WTC11 (cell line): ENCODE results near the gene MTHFS. TPM values are rescaled to one million over a fixed set of nuclear protein-coding genes. Genes with fewer than 3 reads are reported as not detected.

Source experiments
- ATAC-seq: fragments of 200-7000 bp; cut with Tn5 transposase; 2 replicates; pipeline ENCODE4 v1.10.0; 2021; ENCODE audit warnings: mild to moderate bottlenecking, moderate library complexity
- CTCF ChIA-PET: fragments of 300-600 bp; sonication (Branson Sonifier 250); formaldehyde crosslinking; loops from one replicate; lab custom pipeline; 2021; ENCODE audit warnings: antibody characterized with exemption; lab: Charles Lee
- POLR2A ChIA-PET: fragments of 350-600 bp; sonication (Branson Sonifier 250); formaldehyde crosslinking; loops from one replicate; lab custom pipeline; 2021; ENCODE audit warnings: antibody characterized with exemption; lab: Charles Lee
- DNase-seq: peaks from one replicate; pipeline ENCODE4 v3.0.0; 2021; ENCODE audit warnings: low spot score
- H3K27ac Mint-ChIP-seq: 2 replicates; pipeline ENCODE4 v1.8.0; 2021; ENCODE audit warnings: mixed read lengths
- H3K27me3 Mint-ChIP-seq: 2 replicates; pipeline ENCODE4 v1.8.0; 2021; ENCODE audit warnings: low read depth, mild to moderate bottlenecking, moderate library complexity, mixed read lengths
- H3K36me3 Mint-ChIP-seq: 2 replicates; pipeline ENCODE4 v1.8.0; 2021; ENCODE audit warnings: mixed read lengths
- H3K4me1 Mint-ChIP-seq: 2 replicates; pipeline ENCODE4 v1.8.0; 2022; ENCODE audit warnings: mixed read lengths
- H3K4me3 Mint-ChIP-seq: 2 replicates; pipeline ENCODE4 v1.8.0; 2021; ENCODE audit warnings: mild to moderate bottlenecking, moderate library complexity, mixed read lengths
- H3K9me3 Mint-ChIP-seq: 2 replicates; pipeline ENCODE4 v1.8.0; 2021; ENCODE audit warnings: mixed read lengths
- CREB1 ChIP-seq: sonication (generic); formaldehyde crosslinking; IDR thresholded peaks from 2 replicates; pipeline ENCODE4 v1.8.0; 2023; ENCODE audit warnings: mild to moderate bottlenecking, missing genetic modification reagents
- ETV6 ChIP-seq: sonication (generic); formaldehyde crosslinking; IDR thresholded peaks from 2 replicates; pipeline ENCODE4 v1.8.1; 2022; ENCODE audit warnings: mild to moderate bottlenecking, missing genetic modification reagents
- MAX ChIP-seq: sonication (generic); formaldehyde crosslinking; IDR thresholded peaks from 2 replicates; pipeline ENCODE4 v1.8.0; 2022; ENCODE audit warnings: mild to moderate bottlenecking, missing genetic modification reagents
- NFYB ChIP-seq: sonication (generic); formaldehyde crosslinking; conservative IDR thresholded peaks from 2 replicates; pipeline ENCODE4 v1.8.0; 2022; ENCODE audit warnings: low read depth, missing genetic modification reagents
- ZBTB43 ChIP-seq: sonication (generic); formaldehyde crosslinking; IDR thresholded peaks from 2 replicates; pipeline ENCODE4 v1.8.1; 2023; ENCODE audit warnings: mild to moderate bottlenecking, missing genetic modification reagents
- ZNF263 ChIP-seq: sonication (generic); formaldehyde crosslinking; IDR thresholded peaks from 2 replicates; pipeline ENCODE4 v1.8.1; 2022; ENCODE audit warnings: low read depth, mild to moderate bottlenecking, moderate library complexity, missing genetic modification reagents
- ZNF396 ChIP-seq: fragments of 250-450 bp; sonication (Bioruptor Pico); IDR thresholded peaks from 2 replicates; pipeline ENCODE4 v1.8.0; 2021; ENCODE audit warnings: mild to moderate bottlenecking, moderate library complexity, borderline replicate concordance
- total RNA-seq: library from RNA; stranded (reverse); gene quantifications from 3 replicates; pipeline ENCODE4 v1.2.3, GENCODE V29; 2021
- TF ChIP-seq, protein P1 (sequence below): sonication (generic); formaldehyde crosslinking; IDR thresholded peaks from 2 replicates; pipeline ENCODE4 v1.8.1; 2022; ENCODE audit warnings: low read depth, missing genetic modification reagents, borderline replicate concordance
- TF ChIP-seq, protein P2 (sequence below): fragments of 250-450 bp; sonication (Bioruptor Pico); IDR thresholded peaks from 2 replicates; pipeline ENCODE4 v1.9.0; 2021; ENCODE audit warnings: mild to moderate bottlenecking, borderline replicate concordance
- TF ChIP-seq, protein P3 (sequence below): fragments of 200-600 bp; IDR thresholded peaks from 2 replicates; pipeline ENCODE4 v1.8.0; 2022; ENCODE audit warnings: antibody characterized with exemption

The MTHFS gene
- total RNA-seq, 1 experiment from 2014 or later: 24.8 TPM

DNA sequence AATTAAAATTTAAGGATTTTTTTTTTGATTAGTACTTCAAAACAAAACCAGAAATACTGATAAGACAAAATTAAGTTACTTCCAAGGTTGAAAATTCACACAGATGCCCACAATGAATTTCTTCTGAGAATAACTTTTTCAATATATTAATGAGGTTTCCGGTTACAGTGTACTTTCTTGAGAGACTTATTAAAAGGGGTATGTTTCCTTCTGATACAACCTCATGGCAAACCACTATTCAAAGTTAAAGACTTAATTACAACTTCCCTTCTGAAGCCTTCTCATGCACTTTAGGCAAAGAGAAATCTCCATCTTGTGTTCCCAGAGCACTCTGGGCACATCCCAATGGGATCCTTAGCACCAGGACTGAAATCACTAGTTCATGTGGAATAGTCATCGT, 36.2 kb downstream of the MTHFS start (continued):
- TF ChIP-seq, protein P1, sequence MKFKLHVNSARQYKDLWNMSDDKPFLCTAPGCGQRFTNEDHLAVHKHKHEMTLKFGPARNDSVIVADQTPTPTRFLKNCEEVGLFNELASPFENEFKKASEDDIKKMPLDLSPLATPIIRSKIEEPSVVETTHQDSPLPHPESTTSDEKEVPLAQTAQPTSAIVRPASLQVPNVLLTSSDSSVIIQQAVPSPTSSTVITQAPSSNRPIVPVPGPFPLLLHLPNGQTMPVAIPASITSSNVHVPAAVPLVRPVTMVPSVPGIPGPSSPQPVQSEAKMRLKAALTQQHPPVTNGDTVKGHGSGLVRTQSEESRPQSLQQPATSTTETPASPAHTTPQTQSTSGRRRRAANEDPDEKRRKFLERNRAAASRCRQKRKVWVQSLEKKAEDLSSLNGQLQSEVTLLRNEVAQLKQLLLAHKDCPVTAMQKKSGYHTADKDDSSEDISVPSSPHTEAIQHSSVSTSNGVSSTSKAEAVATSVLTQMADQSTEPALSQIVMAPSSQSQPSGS (CRISPR knock-in tag): no peak
- TF ChIP-seq ZNF396 (CRISPR knock-in tag) (no peak), CREB1 (CRISPR knock-in tag) (no peak), ZBTB43 (no peak)
- TF ChIP-seq, protein P2, sequence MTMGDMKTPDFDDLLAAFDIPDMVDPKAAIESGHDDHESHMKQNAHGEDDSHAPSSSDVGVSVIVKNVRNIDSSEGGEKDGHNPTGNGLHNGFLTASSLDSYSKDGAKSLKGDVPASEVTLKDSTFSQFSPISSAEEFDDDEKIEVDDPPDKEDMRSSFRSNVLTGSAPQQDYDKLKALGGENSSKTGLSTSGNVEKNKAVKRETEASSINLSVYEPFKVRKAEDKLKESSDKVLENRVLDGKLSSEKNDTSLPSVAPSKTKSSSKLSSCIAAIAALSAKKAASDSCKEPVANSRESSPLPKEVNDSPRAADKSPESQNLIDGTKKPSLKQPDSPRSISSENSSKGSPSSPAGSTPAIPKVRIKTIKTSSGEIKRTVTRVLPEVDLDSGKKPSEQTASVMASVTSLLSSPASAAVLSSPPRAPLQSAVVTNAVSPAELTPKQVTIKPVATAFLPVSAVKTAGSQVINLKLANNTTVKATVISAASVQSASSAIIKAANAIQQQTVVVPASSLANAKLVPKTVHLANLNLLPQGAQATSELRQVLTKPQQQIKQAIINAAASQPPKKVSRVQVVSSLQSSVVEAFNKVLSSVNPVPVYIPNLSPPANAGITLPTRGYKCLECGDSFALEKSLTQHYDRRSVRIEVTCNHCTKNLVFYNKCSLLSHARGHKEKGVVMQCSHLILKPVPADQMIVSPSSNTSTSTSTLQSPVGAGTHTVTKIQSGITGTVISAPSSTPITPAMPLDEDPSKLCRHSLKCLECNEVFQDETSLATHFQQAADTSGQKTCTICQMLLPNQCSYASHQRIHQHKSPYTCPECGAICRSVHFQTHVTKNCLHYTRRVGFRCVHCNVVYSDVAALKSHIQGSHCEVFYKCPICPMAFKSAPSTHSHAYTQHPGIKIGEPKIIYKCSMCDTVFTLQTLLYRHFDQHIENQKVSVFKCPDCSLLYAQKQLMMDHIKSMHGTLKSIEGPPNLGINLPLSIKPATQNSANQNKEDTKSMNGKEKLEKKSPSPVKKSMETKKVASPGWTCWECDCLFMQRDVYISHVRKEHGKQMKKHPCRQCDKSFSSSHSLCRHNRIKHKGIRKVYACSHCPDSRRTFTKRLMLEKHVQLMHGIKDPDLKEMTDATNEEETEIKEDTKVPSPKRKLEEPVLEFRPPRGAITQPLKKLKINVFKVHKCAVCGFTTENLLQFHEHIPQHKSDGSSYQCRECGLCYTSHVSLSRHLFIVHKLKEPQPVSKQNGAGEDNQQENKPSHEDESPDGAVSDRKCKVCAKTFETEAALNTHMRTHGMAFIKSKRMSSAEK (CRISPR knock-in tag): no peak

DNA sequence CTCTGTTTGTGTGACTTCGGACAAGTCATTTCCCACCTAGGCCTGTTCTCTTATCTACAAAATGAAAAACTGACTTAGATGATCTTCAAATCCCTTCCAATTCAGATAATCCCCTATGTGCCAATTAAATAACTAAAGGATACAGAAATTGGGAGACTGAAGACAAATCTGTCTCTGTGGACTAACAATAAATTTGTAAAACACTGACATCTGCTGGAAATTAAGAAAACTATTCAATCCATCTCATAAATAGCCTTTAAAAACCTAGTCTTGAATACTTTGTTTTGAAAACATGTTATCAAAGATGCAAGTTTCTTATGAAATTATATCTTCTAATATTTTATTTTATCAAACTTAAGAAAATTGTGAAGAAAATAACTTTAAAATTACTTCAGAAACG, 38.3 kb downstream of the MTHFS start:
- no peak for ATAC-seq
- TF ChIP-seq ZNF263 (CRISPR knock-in tag) (no peak), ETV6 (CRISPR knock-in tag) (no peak)
- TF ChIP-seq, all 79 proteins: peak for 0
- Mint-ChIP-seq H3K9me3 (no peaks in the 10 kb centered on the region), H3K27ac (no peak overlapping the region), H3K36me3 (peaks cover 3% of the 10 kb centered on the region; the same call in 1 of the 2 replicates), H3K27me3 (no peaks in the 10 kb centered on the region), H3K4me3 (no peak overlapping the region), H3K4me1 (peaks cover 5% of the 10 kb centered on the region)
- POLR2A ChIA-PET: no interaction called here
- CTCF ChIA-PET: no interaction called here
- DNase-seq: no peak

DNA sequence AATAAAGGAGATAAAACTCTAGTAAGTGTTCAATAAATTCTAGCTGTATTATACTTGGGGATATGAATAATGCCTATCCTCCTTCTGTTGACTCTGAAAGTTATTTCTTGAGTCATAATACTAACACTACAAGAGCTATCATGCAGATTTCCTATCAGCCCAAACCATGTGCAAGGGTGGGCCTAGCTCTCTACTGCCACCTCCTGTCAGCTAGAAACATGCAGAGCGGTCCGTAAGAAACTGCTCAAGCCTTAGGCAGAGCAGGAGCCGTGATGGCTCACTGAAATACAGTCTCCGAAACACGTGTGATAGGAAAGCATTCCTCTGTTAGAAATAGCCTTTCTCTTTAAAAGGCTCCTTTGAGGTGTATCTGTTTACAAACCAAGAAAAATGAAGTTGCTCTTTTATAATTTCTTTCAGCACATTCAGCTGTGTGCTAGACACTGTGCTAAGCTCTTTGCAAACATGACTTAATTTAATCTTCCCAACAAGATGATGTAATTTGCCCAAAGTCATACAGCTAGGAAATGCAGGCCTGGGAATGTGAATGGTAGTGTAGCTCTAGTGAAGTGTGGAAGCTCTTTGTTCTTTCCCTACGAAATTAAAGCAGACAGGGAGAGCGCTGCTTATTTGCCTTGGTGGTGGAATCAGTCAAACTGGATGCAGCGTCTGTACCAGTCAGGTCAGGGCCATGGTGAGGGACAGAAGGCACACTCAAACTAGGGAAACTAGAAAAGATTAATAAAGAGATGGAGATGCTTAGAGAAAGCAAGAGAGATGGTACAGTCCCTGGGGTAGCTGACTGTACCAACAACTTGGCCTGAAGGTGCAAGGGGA, 43.1 kb downstream of the MTHFS start:
- Mint-ChIP-seq H3K27ac (peak overlapping the region; percentile 63), H3K4me3 (no peak overlapping the region), H3K9me3 (no peaks in the 10 kb centered on the region), H3K36me3 (no peaks in the 10 kb centered on the region), H3K27me3 (no peaks in the 10 kb centered on the region), H3K4me1 (peaks cover 5% of the 10 kb centered on the region)
- ATAC-seq (peak; percentile 98), DNase-seq (peak; percentile 72)
- ChIA-PET POLR2A (interaction anchor here (0.6 kb wide), 1 partner anchor 205 kb away, joined by 4 read pairs; the partner anchor contains the start of gene ZFAND6), CTCF (interaction anchor here (0.5 to 2.9 kb wide), 57 partner anchors 8 to 1034 kb away, joined by 3 to 24 read pairs (median 3); partner anchors contain the start of genes CEMIP, MINAR1 and ZFAND6)
- TF ChIP-seq, protein P3, sequence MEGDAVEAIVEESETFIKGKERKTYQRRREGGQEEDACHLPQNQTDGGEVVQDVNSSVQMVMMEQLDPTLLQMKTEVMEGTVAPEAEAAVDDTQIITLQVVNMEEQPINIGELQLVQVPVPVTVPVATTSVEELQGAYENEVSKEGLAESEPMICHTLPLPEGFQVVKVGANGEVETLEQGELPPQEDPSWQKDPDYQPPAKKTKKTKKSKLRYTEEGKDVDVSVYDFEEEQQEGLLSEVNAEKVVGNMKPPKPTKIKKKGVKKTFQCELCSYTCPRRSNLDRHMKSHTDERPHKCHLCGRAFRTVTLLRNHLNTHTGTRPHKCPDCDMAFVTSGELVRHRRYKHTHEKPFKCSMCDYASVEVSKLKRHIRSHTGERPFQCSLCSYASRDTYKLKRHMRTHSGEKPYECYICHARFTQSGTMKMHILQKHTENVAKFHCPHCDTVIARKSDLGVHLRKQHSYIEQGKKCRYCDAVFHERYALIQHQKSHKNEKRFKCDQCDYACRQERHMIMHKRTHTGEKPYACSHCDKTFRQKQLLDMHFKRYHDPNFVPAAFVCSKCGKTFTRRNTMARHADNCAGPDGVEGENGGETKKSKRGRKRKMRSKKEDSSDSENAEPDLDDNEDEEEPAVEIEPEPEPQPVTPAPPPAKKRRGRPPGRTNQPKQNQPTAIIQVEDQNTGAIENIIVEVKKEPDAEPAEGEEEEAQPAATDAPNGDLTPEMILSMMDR: peak; percentile 83
- TF ChIP-seq NFYB: no peak
- TF ChIP-seq MAX: 0 out of 2 replicates have a peak, but pooled peaks have one; percentile 64
